NOMO-1 treated with dmso at 0.1 percent for 144 hours (cell line): ENCODE results near the gene ERVMER34-1.

Source experiments
- DNase-seq: peaks from one replicate; lab custom pipeline; 2025; ENCODE audit not compliant: unreplicated experiment; lab: John Stamatoyannopoulos, UW

Gene ERVMER34-1

DNA sequence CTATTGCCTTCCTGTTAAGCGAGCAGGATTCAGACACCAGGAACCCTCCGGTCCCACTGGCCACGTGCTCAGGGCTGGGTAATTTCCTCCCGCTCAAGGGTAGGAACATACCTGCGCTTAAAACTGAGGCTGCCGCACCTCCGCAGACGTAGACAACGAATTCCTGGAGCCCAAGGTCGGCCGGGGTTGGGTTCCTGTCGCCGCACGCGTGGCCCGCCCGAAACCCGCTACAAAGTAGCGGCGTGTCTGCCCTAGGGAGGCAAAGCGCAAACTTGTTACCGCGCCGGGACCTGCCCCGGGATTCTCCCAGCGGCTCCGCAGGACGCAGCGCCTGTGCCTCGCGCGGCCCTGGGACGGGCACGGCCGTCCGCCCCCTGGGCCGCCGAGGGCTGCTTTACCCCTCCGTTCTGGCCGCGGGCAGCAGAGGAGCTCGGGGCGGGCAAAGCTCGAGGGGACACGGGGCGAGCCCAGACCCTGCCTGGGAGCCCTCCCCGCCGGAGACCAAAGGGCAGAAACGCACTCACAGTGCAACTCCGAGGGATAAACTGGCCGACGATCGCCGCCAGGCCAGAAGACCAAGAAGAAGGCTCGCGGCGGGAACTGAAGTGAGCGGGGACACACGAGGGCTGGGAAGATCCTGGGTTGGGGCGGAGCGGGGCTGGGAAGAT lies at the start of gene ERVMER34-1:
ERVMER34-1 (minus strand) TSS at position 607 of the 668 bp plus-strand sequence. CDS start 5,905 bp downstream, outside the sequence.
- DNase-seq, result no peak

DNA sequence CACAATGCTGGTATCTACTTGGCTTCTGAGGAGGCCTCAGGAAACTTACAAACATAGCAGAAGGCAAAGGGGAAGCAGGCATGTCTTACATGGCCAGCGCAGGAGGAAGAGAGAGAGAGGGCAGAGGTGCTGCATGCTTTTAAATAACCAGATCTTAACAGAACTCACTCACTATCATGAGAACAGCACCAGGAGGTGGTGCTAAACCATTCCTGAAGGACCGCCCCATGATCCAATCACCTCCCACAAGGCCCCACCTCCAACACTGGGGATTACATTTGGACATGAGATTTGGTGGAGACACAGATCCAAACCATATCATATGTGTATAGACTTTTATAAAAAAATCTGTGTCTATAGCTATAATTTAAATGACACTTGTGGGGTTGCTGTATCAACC lies 48.6 kb upstream of the ERVMER34-1 start:
- no peak for DNase-seq

GRCh38 chr4:52795533-52795932 lies 44.3 kb upstream of the ERVMER34-1 start:
- no peak for DNase-seq

DNA sequence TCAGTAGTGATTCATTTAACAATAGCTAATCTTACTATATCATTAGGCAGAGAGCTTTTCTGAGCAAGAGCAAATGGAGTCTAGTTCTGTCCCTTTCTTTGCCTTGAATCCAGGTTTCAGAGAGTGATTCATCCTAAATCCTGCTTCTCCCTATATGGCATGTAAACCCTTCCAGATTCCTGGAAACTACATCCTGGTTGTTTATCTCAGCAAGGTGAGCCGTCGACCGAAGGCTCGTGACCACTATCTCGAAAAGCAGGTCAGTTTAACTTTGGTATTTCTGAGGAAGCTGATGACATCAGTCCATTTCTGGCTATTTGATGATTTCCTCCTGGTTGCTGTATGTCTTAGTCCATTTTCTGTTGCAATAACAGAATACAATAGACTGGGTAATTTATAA lies 40.7 kb upstream of the ERVMER34-1 start:
- DNase-seq, result no peak

- no peak for DNase-seq
Measured at GRCh38 chr4:52789774-52790173, 38.5 kb upstream of the ERVMER34-1 start.

- no peak for DNase-seq
Measured at GRCh38 chr4:52788806-52789205, 37.6 kb upstream of the ERVMER34-1 start.

- no peak for DNase-seq
Measured at GRCh38 chr4:52783069-52783468, 31.8 kb upstream of the ERVMER34-1 start.

DNA sequence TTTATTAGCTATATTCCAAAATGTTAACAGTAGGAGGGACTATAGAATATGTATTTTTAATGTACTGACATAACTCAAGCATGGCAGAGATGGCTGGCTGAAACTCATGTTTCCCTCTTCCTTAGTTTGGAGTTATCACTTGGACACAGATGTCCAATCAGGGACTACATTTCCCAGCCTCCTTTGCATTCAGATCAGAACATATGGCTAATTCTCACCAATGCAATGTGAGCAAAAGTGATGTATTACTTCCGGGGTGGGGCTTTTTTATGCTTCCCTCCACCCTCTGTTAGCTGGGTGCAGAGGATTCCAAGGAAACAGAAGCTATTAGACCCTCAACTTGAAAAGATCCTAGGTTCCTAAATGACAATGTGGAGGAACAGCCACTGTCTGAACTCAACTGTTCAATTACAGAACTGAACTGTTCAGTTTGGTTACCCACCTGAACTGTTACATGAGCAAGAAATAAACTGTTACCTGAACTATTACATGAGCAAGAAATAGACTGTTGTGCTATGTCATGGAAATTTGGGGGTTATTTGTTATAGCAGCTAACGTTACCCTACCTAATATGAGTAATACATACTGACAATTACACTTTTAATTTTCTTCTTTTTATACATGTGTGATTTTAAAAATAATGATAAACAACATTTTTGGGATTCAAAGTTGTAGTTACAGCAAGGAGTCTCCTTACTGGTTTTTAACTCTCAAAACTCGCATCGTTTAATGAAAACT lies 29.6 kb upstream of the ERVMER34-1 start:
- no peak for DNase-seq

- no peak for DNase-seq
Measured at GRCh38 chr4:52780206-52780605, 29.0 kb upstream of the ERVMER34-1 start.

DNA sequence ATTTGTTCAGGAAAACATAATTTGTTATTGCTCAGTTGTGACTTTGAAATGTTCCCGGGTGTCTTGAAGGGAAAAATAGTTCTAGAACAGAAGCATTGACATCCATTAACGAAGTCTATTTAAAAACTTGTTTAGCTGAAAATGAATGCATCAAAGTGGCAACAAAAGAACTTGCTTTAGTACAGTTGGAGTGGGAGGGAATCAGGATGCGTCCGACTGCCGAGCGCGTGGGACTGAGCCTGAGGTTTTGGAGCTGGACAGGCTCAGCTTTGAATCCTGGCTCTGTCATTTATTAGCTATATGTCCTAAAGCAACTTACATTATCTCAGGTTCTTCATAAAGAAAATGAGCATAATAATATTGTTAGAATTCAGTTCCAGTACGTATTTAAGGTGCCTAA lies 9.0 kb upstream of the ERVMER34-1 start:
- DNase-seq, result no peak

DNA sequence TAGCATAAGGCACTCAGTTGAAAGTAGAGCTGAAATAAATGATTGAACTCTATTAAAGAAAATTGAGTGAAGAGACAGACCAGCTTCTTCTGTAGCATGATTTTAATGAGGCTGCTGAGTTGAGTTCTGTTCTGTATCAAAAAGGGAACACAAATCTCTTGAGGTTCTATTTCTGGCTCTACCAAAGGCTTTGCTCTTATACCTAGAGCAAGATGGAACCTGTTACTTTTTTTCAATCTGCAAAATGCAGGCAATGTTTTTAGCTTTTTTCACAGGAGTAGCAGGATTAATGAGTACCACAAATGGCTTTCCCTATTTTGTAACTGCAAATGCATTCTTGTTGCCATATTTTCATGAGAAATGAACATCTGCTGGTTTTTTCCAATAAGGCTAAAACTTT lies 4.2 kb upstream of the ERVMER34-1 start:
- no peak for DNase-seq

GRCh38 chr4:52752936-52753335 lies 1.7 kb upstream of the ERVMER34-1 start:
- DNase-seq, result no peak

DNA sequence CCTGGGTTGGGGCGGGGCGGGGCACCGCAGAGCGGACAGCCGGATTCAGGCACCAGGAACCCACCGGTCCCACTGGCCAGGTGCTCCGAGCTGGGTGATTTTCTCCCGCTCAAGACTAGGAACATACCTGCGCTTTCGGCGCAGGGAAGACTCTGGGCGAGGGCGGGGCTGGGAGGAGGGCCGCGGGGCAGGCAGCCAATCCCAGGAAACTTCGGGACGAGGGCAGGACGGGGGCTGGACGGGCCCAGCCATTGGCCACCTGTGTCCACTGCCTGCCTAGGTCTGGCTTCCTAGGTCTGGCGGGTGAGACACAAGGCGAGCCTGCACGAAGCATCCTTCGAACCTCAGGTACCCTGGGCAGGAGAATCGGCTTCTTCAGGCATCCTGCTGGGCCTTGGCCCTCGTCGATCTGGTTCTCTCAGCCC lies 274 bp upstream of the ERVMER34-1 start:
- no peak for DNase-seq

DNA sequence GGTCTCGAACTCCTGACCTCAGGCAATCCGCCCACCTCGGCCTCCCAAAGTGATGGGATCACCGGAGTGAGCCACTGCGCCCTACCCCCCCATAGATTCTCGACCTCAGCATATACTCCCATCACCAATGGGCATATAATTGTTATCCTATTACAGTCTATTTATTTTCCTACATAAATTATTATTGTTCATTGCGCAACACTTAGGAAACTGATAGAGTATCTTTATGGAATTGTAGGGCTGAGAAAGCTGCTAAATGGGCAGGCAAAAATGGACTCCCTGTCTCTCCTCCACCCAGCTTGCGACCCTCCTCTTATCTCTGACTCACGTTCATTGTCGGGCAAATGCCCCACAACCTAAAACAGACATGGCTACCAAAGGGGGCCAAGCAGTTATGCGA lies 1.0 kb downstream of the ERVMER34-1 start:
- no peak for DNase-seq

- no peak for DNase-seq
Measured at GRCh38 chr4:52748432-52748831, 2.8 kb downstream of the ERVMER34-1 start.

GRCh38 chr4:52744588-52744987 lies 6.6 kb downstream of the ERVMER34-1 start:
- DNase-seq, result no peak

- DNase-seq, result no peak
Measured at GRCh38 chr4:52743444-52744019, 7.7 kb downstream of the ERVMER34-1 start.

DNA sequence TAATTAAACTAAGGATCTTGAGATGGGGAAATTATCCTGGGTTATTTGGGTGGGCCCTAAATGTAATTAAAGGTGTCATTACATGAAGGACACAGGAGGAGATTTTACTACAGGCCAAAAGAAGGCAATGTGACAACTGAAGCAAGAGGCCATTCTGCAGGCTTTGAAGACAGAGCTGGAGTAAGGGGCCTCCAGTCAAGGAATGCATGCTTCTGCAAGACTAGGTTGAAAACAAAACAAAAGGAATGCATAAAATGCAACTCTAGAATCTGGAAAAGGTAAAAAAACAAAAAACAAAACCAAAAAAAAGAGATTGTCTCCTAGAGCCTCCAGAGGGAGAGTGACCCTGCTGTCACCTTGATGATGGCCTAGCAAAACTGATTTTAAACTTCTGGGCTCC lies 21.6 kb downstream of the ERVMER34-1 start:
- DNase-seq, result no peak

DNA sequence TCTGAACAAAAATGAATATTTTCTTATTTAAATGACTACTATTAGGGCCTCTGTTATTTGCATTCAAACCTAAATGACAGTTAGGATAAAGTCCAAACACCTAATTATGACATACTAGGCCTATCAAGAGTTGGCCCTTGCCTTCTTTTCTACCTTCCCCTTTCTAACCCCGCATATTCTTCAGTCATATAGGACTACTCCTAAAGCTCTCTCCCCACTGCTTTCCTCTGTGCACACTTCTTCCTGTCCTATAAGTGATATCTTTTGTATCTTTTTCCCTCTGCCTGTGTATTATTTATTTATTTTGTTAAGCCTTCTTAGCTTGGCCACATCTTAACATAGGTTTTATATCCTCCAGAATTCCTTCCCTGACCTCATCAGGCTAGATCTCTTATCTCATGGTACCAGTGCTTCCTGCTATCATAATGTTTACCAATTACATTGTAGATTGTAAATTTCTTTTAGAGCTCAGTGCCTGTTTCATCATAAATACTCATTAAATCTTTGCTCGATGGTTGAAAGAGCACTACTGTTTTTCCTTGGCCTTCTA lies 22.5 kb downstream of the ERVMER34-1 start:
- DNase-seq, result no peak

- DNase-seq, result no peak
Measured at GRCh38 chr4:52726826-52727580, 24.2 kb downstream of the ERVMER34-1 start.
